MM.1S (cell line): Measurements from ENCODE around the gene TMEM214.

Experiments used
- DNase-seq: peaks from one replicate; pipeline ENCODE4 v3.0.0-alpha.2; 2015
- H2AFZ ChIP-seq: fragments of 300-600 bp; sonication (generic); 2 replicates; pipeline ENCODE4 v1.6.0; 2016; ENCODE audit warnings: antibody characterized with exemption, low read length
- H3F3A ChIP-seq: fragments of 300-600 bp; sonication (generic); 2 replicates; pipeline ENCODE4 v1.6.1; 2016; ENCODE audit warnings: mild to moderate bottlenecking, antibody characterized with exemption, low read length, moderate library complexity, mixed read lengths; ENCODE audit not compliant: insufficient read depth
- H3K27ac ChIP-seq: fragments of 300-600 bp; sonication (generic); 2 replicates; pipeline ENCODE4 v1.5.1; 2016; ENCODE audit warnings: mild to moderate bottlenecking, low read length
- H3K27me3 ChIP-seq: fragments of 300-600 bp; sonication (generic); replicated peaks from 2 replicates; pipeline ENCODE4 v1.6.0; 2016; ENCODE audit warnings: low read length; ENCODE audit not compliant: insufficient read depth
- H3K36me3 ChIP-seq: fragments of 300-600 bp; sonication (generic); replicated peaks from 2 replicates; pipeline ENCODE4 v1.6.1; 2016; ENCODE audit warnings: mild to moderate bottlenecking, low read length, mixed read lengths; ENCODE audit not compliant: insufficient read depth
- H3K4me1 ChIP-seq: fragments of 300-600 bp; sonication (generic); 2 replicates; pipeline ENCODE4 v1.6.1; 2016; ENCODE audit warnings: low read length, mixed read lengths
- H3K4me2 ChIP-seq: fragments of 300-600 bp; sonication (generic); 2 replicates; pipeline ENCODE4 v1.6.0; 2016; ENCODE audit warnings: low read depth, low read length
- H3K4me3 ChIP-seq: fragments of 300-600 bp; sonication (generic); 2 replicates; pipeline ENCODE4 v1.5.1; 2016; ENCODE audit warnings: low read length, mixed read lengths
- H3K79me2 ChIP-seq: fragments of 300-600 bp; sonication (generic); 2 replicates; pipeline ENCODE4 v1.6.1; 2016; ENCODE audit warnings: mixed run types, low read length, mixed read lengths
- H3K9ac ChIP-seq: fragments of 300-600 bp; sonication (generic); 2 replicates; pipeline ENCODE4 v1.6.1; 2016; ENCODE audit warnings: low read length, mixed read lengths
- H3K9me2 ChIP-seq: fragments of 300-600 bp; sonication (generic); replicated peaks from 2 replicates; pipeline ENCODE4 v1.6.1; 2016; ENCODE audit warnings: mild to moderate bottlenecking, low read length, mixed read lengths; ENCODE audit not compliant: insufficient read depth
- H3K9me3 ChIP-seq: fragments of 300-600 bp; sonication (generic); replicated peaks from 2 replicates; pipeline ENCODE4 v1.6.1; 2016; ENCODE audit warnings: mild to moderate bottlenecking, low read length, mixed read lengths; ENCODE audit not compliant: insufficient read depth
- H4K20me1 ChIP-seq: fragments of 300-600 bp; sonication (generic); 2 replicates; pipeline ENCODE4 v1.6.1; 2016; ENCODE audit warnings: mild to moderate bottlenecking, low read length, moderate library complexity, mixed read lengths; ENCODE audit not compliant: insufficient read depth
- EZH2 ChIP-seq: fragments of 300-600 bp; sonication (generic); optimal IDR thresholded peaks from 2 replicates; pipeline ENCODE3; 2017; ENCODE audit warnings: low read depth, mild to moderate bottlenecking, antibody characterized with exemption, low read length, mixed read lengths
- EZH2phosphoT487 ChIP-seq: fragments of 300-600 bp; sonication (generic); IDR thresholded peaks from 2 replicates; pipeline ENCODE4 v1.6.1; 2018; ENCODE audit warnings: antibody characterized with exemption, low read length
- TF ChIP-seq, protein P1 (sequence below): fragments of 300-600 bp; sonication (generic); IDR thresholded peaks from 2 replicates; pipeline ENCODE4 v1.5.1; 2016; ENCODE audit warnings: antibody characterized with exemption, low read length, mixed read lengths

Gene TMEM214

DNA sequence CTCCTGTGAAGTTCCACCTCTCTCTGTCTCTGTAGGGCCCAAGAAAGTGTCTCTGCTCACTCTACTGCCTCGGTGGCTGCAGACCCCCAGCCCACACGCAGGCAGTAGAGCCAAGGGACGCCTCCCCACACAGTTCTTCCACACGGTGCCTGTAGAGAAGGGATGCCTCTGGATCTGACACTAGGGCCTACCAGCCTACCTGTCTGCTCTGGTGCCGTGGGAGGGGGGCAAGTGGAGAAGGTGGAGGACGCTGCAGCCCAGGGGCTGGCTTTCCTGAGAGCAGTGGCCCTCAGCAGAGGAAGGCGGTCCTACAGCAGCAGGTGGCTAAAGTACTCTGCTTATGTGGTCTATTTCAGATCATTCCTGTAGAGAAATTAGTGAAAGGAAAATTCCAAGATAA lies 9.0 kb upstream of the TMEM214 start:
- no peak overlapping the region for H2AFZ ChIP-seq
- no peaks in the 10 kb centered on the region for H3K79me2 ChIP-seq
- H3K27me3 ChIP-seq: no peaks in the 10 kb centered on the region
- no peak for DNase-seq
- no peaks in the 10 kb centered on the region for H4K20me1 ChIP-seq
- no peak overlapping the region for H3K9ac ChIP-seq
- no peak overlapping the region for H3K4me2 ChIP-seq
- no peaks in the 10 kb centered on the region for H3K4me1 ChIP-seq
- H3K9me2 ChIP-seq: no peaks in the 10 kb centered on the region
- H3K27ac ChIP-seq: no peak overlapping the region
- H3K36me3 ChIP-seq: no peaks in the 10 kb centered on the region
- no peak overlapping the region for H3K4me3 ChIP-seq
- TF ChIP-seq, protein P1, sequence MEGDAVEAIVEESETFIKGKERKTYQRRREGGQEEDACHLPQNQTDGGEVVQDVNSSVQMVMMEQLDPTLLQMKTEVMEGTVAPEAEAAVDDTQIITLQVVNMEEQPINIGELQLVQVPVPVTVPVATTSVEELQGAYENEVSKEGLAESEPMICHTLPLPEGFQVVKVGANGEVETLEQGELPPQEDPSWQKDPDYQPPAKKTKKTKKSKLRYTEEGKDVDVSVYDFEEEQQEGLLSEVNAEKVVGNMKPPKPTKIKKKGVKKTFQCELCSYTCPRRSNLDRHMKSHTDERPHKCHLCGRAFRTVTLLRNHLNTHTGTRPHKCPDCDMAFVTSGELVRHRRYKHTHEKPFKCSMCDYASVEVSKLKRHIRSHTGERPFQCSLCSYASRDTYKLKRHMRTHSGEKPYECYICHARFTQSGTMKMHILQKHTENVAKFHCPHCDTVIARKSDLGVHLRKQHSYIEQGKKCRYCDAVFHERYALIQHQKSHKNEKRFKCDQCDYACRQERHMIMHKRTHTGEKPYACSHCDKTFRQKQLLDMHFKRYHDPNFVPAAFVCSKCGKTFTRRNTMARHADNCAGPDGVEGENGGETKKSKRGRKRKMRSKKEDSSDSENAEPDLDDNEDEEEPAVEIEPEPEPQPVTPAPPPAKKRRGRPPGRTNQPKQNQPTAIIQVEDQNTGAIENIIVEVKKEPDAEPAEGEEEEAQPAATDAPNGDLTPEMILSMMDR: no peak
- TF ChIP-seq EZH2: no peak
- no peaks in the 10 kb centered on the region for H3K9me3 ChIP-seq
- no peaks in the 10 kb centered on the region for H3F3A ChIP-seq

DNA sequence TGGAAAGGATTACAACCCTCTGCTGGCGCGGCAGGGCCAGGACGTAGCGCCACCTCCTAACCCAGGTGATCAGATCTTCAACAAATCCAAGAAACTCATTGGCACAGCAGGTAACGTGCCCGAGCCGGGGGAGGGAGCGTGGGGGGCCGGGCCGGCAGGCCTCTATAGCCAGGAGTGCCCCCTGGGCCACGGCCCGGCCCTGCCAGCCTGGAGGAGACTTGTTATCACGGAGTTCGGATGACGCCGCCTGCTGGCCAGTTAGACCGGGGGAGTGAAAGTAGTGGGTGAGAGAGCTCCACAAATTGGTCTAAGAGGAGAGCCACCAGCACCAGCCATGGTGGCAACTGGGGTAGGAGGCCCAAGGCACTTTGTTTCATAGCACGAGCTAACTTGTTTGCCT lies 8.6 kb upstream of the TMEM214 start:
- Histone ChIP-seq H4K20me1 (no peaks in the 10 kb centered on the region), H3K27me3 (no peaks in the 10 kb centered on the region), H2AFZ (no peak overlapping the region), H3K4me3 (no peak overlapping the region), H3K9me3 (no peaks in the 10 kb centered on the region), H3K9ac (no peak overlapping the region), H3K4me2 (no peak overlapping the region), H3K9me2 (no peaks in the 10 kb centered on the region), H3K27ac (no peak overlapping the region), H3F3A (no peaks in the 10 kb centered on the region), H3K36me3 (no peaks in the 10 kb centered on the region), H3K79me2 (no peaks in the 10 kb centered on the region), H3K4me1 (no peaks in the 10 kb centered on the region)
- DNase-seq: no peak
- TF ChIP-seq, protein P1: no peak

DNA sequence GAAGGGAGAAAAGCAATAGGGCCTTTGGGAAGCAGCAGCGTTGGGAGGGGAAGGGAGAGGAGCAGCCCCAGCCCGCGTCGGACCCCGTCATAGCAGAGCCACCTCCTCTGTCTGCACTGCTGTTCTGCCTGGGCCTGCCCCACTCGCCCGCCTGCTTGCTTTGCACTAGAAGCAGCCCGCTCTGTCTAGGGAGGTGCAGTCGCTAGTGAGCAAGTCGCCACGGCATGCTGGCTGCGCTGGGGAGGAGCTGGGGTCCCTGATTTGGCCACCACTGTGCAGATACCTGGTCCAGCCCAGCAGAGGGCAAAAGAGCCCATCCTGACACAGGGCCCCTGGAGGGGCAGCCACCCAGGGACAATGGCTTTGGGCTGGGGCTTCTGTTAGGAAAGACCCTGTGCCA lies 8.0 kb upstream of the TMEM214 start:
- H3K27ac ChIP-seq: no peak overlapping the region
- no peaks in the 10 kb centered on the region for H3K27me3 ChIP-seq
- DNase-seq: no peak
- no peaks in the 10 kb centered on the region for H4K20me1 ChIP-seq
- H3K4me3 ChIP-seq: no peak overlapping the region
- H3K9me2 ChIP-seq: no peaks in the 10 kb centered on the region
- H3K4me1 ChIP-seq: no peaks in the 10 kb centered on the region
- no peaks in the 10 kb centered on the region for H3K36me3 ChIP-seq
- H3K4me2 ChIP-seq: no peak overlapping the region
- H3F3A ChIP-seq: no peaks in the 10 kb centered on the region
- no peak overlapping the region for H2AFZ ChIP-seq
- H3K9me3 ChIP-seq: no peaks in the 10 kb centered on the region
- H3K9ac ChIP-seq: no peak overlapping the region
- TF ChIP-seq, protein P1: no peak
- no peak for TF ChIP-seq EZH2phosphoT487
- no peak for TF ChIP-seq EZH2
- H3K79me2 ChIP-seq: no peaks in the 10 kb centered on the region
